Stimulated activated naive CD8-positive, alpha-beta T cell treated with anti-CD3 and anti-CD28 coated beads, Interleukin-15, Interleukin-2, amounts not matched to agents 100 ng/mL and 50 ng/mL, for 24 hours (primary cell): ENCODE results near the gene ABHD17C.

ENCODE experiments used
- H3K27ac Mint-ChIP-seq: one replicate; pipeline ENCODE4 v1.8.0; 2021; ENCODE audit warnings: mild to moderate bottlenecking, mixed read lengths
- H3K27me3 Mint-ChIP-seq: one replicate; pipeline ENCODE4 v1.8.0; 2021; ENCODE audit warnings: mixed read lengths
- H3K36me3 Mint-ChIP-seq: one replicate; pipeline ENCODE4 v1.8.0; 2021; ENCODE audit warnings: low read depth, mixed read lengths
- H3K4me1 Mint-ChIP-seq: one replicate; pipeline ENCODE4 v1.8.0; 2021; ENCODE audit warnings: low read depth, mixed read lengths
- H3K4me3 Mint-ChIP-seq: one replicate; pipeline ENCODE4 v1.8.0; 2021; ENCODE audit warnings: mild to moderate bottlenecking, mixed read lengths
- H3K9me3 Mint-ChIP-seq: one replicate; pipeline ENCODE4 v1.8.0; 2021; ENCODE audit warnings: mixed read lengths

The ABHD17C gene

GRCh38 chr15:80776420-80777045, 81.4 kb downstream of the ABHD17C start:
- H3K4me1 Mint-ChIP-seq: peaks cover 9% of the 10 kb centered on the region
- H3K9me3 Mint-ChIP-seq: no peaks in the 10 kb centered on the region
- no peak overlapping the region for H3K27ac Mint-ChIP-seq
- H3K4me3 Mint-ChIP-seq: no peak overlapping the region
- no peaks in the 10 kb centered on the region for H3K36me3 Mint-ChIP-seq
- peaks cover 37% of the 10 kb centered on the region for H3K27me3 Mint-ChIP-seq

GRCh38 chr15:80777137-80777536, 82.0 kb downstream of the ABHD17C start:
- Mint-ChIP-seq H3K36me3 (no peaks in the 10 kb centered on the region), H3K4me1 (peaks cover 9% of the 10 kb centered on the region), H3K4me3 (no peak overlapping the region), H3K27me3 (peaks cover 43% of the 10 kb centered on the region), H3K27ac (no peak overlapping the region), H3K9me3 (no peaks in the 10 kb centered on the region)

- Mint-ChIP-seq H3K36me3 (no peaks in the 10 kb centered on the region), H3K4me1 (peaks cover 9% of the 10 kb centered on the region), H3K27me3 (peaks cover 47% of the 10 kb centered on the region), H3K4me3 (no peak overlapping the region), H3K9me3 (no peaks in the 10 kb centered on the region), H3K27ac (no peak overlapping the region)
These were observed 82.9 kb downstream of the ABHD17C start for GRCh38 chr15:80777826-80778620.

DNA sequence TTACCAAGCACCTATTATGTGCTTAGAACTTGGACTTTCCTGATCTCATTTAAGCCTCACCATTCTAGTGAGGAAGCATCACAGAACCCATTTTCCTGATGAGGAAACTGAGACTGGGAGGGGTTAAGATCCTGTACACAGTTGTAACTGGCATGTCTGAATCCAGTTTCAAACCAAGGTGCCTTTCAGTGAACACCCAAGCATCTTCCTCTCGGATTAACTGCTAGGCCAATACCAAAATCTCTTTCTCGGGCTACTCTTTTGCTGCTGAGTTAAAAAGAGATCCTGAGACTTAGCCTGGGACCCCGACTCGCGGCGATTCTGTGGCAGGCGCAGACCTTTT, 83.5 kb downstream of the ABHD17C start:
- no peak overlapping the region for H3K4me3 Mint-ChIP-seq
- H3K4me1 Mint-ChIP-seq: peaks cover 9% of the 10 kb centered on the region
- H3K27ac Mint-ChIP-seq: no peak overlapping the region
- no peaks in the 10 kb centered on the region for H3K9me3 Mint-ChIP-seq
- H3K36me3 Mint-ChIP-seq: no peaks in the 10 kb centered on the region
- peaks cover 50% of the 10 kb centered on the region for H3K27me3 Mint-ChIP-seq

- H3K27ac Mint-ChIP-seq: no peak within 1 kb of the TSS
- peaks cover 45% of the 10 kb centered on the region for H3K27me3 Mint-ChIP-seq
These were observed 84.0 kb downstream of the ABHD17C start, which contains the start of gene CEMIP for GRCh38 chr15:80778964-80779657. Gene CEMIP (plus strand): TSS chr15:80779370. CDS start chr15:80873880, 94,510 bp downstream.

DNA sequence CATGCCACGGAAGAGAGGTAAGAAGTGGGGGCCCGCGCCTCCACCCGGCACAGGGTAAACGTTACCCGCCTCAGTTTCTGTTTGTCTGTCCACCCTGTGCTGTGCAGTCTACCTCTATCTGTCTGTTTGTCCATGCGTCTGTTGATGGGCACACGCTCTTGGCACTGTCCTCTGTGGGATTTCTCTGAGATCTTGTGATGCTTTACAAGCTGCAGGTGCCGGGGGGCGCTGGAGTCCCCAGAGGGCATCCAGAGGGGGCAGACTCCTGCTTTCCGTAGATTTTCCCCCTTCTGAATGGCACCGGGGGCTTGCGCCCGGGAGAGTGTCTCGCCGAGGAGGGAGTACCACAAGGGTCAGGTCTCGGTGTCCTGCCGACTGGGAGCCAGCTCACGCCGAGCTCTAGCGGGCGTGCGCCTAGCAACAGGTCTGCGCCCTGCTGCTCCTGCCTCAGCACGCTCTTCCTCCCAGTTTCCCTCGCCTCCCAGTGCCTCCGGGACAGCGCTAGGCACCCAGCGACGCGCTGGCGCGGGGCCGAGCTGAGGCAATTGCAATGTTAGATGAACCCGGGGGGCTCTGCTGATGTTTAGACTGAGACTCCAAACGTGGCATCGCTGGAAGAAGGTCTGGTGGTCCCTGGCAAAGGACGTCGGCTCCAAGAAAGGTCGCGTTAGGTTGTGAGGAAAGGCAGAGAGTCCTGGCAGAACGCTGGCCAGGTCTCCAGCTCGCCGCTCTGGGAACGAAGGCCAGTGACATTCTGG, 84.7 kb downstream of the ABHD17C start:
- Mint-ChIP-seq H3K27ac (no peak overlapping the region), H3K4me1 (peaks cover 9% of the 10 kb centered on the region), H3K36me3 (no peaks in the 10 kb centered on the region), H3K27me3 (peaks cover 47% of the 10 kb centered on the region), H3K4me3 (peak overlapping the region; percentile 77), H3K9me3 (no peaks in the 10 kb centered on the region)

More at GRCh38 chr15:80778964-80779657, 84.0 kb downstream of the ABHD17C start, which contains the start of gene CEMIP:
- Mint-ChIP-seq H3K4me1 (peaks cover 9% of the 10 kb centered on the region), H3K36me3 (no peaks in the 10 kb centered on the region), H3K9me3 (no peaks in the 10 kb centered on the region), H3K4me3 (peak within 1 kb of the TSS; percentile 77)

DNA sequence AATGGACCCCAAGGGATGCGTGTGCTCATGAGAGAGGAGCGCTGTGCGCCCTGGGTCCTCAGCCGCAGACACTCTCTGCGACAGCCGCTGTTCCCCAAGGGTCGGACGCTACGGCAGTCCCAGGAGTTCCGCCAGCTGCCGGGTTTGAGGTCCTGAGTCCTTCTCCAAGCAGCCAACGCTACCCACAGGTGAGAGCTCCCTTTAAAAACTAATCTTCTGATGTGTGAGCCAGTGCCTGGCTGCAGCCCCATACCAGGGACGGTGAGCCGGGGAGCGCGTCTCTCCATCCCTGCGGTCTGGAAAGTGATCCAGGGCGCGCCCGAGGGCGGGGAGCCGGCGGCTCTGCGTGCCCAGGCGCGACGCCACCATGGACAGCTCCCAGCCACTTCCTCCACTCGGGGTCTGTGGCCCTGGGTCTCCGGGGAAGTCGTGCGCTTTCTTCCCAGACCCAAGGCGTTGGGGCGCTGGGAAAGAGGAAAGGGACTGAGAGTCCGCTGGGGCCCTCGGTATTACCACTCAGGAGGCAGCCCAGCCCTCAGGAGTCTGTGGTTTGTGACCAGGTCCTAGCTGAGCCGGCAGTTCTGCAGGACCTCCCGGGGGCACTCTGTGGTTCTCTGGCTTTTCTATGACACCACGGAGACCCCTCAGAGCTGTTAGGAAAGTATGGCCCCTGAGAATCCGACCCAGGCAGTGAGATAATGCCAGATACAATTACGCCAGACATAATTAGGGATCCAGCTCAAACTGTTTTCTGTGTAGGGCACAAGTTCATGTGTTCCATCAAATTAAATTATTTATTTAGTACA, 85.5 kb downstream of the ABHD17C start:
- peaks cover 9% of the 10 kb centered on the region for H3K4me1 Mint-ChIP-seq
- no peaks in the 10 kb centered on the region for H3K9me3 Mint-ChIP-seq
- H3K27me3 Mint-ChIP-seq: peaks cover 49% of the 10 kb centered on the region
- no peaks in the 10 kb centered on the region for H3K36me3 Mint-ChIP-seq
- no peak overlapping the region for H3K4me3 Mint-ChIP-seq
- no peak overlapping the region for H3K27ac Mint-ChIP-seq

DNA sequence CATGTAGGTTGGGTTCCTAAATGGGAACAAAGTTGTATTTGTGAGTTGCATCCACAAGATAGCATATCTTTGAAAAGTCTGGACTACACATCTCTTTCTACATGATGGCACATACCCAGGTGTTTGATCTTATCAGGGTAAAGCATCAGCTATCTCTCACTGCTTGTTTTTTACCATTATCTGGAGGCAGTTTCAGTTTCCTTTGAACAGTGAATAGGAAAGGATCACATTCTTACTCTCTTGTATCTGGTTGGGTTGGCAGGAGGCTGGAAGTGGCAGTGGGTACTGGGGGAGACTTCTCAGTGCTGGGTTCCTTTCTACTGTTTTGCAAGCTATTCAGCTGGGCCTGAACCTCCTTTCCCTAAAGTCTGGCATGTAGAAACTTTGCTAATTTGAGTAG, 88.2 kb downstream of the ABHD17C start:
- Mint-ChIP-seq H3K4me3 (no peak overlapping the region), H3K27me3 (peaks cover 40% of the 10 kb centered on the region), H3K36me3 (no peaks in the 10 kb centered on the region), H3K9me3 (no peaks in the 10 kb centered on the region), H3K27ac (no peak overlapping the region), H3K4me1 (peaks cover 9% of the 10 kb centered on the region)

- no peak overlapping the region for H3K4me3 Mint-ChIP-seq
These were observed 90.2 kb downstream of the ABHD17C start for GRCh38 chr15:80785335-80785734.

GRCh38 chr15:80785811-80786354, 90.8 kb downstream of the ABHD17C start:
- Mint-ChIP-seq H3K4me3 (no peak overlapping the region), H3K36me3 (no peaks in the 10 kb centered on the region), H3K9me3 (no peaks in the 10 kb centered on the region), H3K4me1 (no peaks in the 10 kb centered on the region), H3K27me3 (peaks cover 26% of the 10 kb centered on the region), H3K27ac (no peak overlapping the region)

More at GRCh38 chr15:80785335-80785734, 90.2 kb downstream of the ABHD17C start:
- Mint-ChIP-seq H3K36me3 (no peaks in the 10 kb centered on the region), H3K27me3 (peaks cover 26% of the 10 kb centered on the region), H3K27ac (no peak overlapping the region), H3K4me1 (no peaks in the 10 kb centered on the region), H3K9me3 (no peaks in the 10 kb centered on the region)

DNA sequence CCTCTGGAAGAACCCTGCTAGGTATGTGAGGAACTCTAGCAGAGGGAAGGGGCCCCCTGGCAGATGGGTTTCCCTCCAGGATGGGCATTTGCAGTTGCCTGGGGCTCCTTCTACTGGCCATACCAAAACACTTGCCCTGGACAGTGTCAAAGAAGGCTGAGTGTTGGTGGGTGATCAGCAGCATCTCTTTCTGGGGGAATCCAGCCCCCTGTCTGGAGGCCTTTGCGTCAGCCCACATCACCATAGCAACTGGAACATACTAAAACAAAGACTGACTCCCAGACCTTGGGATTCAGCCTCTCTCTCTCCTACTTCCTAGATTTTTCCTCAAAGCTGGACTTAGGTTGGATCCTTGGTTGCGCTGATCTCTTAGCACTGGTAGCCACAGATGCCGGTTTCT, 92.2 kb downstream of the ABHD17C start:
- Mint-ChIP-seq H3K27ac (no peak overlapping the region), H3K27me3 (peaks cover 14% of the 10 kb centered on the region), H3K4me3 (no peak overlapping the region), H3K4me1 (no peaks in the 10 kb centered on the region), H3K36me3 (no peaks in the 10 kb centered on the region), H3K9me3 (no peaks in the 10 kb centered on the region)

- no peak overlapping the region for H3K27ac Mint-ChIP-seq
- no peaks in the 10 kb centered on the region for H3K36me3 Mint-ChIP-seq
- H3K27me3 Mint-ChIP-seq: peaks cover 11% of the 10 kb centered on the region
- H3K9me3 Mint-ChIP-seq: no peaks in the 10 kb centered on the region
- H3K4me3 Mint-ChIP-seq: no peak overlapping the region
- no peaks in the 10 kb centered on the region for H3K4me1 Mint-ChIP-seq
These were observed 93.4 kb downstream of the ABHD17C start for GRCh38 chr15:80788536-80788935.

DNA sequence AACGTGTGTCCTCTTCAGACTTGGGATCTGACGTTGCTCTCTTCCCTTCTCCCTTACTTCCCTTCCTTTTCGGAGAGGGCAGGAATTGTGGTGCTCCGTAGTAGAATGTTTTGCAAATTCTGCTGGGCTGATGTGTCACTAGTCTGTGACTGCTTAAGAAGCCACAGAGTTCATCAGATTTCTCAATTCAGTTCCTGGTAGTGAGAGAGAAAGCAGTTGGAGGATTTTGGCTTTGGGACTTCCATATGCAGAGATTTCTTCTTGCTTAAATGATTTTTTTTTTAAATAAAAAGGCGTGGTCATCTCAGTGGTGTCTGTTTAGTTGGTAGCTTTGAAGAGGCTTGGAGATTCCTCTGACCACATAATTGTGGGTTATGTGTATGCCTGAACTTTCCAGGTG, 94.2 kb downstream of the ABHD17C start:
- Mint-ChIP-seq H3K4me1 (no peaks in the 10 kb centered on the region), H3K36me3 (no peaks in the 10 kb centered on the region), H3K27ac (no peak overlapping the region), H3K9me3 (no peaks in the 10 kb centered on the region), H3K4me3 (no peak overlapping the region), H3K27me3 (peaks cover 11% of the 10 kb centered on the region)

DNA sequence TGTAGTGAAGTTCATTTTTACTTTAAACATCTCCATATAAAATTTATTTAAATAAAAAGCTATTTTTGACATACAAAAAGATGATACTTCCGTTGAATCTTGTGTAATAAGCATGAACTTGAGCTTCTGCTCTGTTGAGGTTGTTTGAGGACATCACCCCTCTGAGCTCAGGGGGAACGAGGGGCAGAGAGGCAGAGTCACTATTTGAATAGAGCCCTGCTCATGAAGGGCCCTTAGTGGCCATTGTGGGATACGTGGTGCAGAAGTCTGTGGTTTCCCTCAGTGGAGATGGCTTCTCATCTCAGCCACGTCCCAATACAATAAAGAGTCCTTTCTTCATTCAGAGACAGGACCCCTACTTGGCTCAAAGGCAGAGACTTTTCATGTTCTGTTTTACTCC, 94.7 kb downstream of the ABHD17C start:
- Mint-ChIP-seq H3K27me3 (peaks cover 13% of the 10 kb centered on the region), H3K4me3 (no peak overlapping the region), H3K27ac (no peak overlapping the region), H3K4me1 (no peaks in the 10 kb centered on the region), H3K9me3 (no peaks in the 10 kb centered on the region), H3K36me3 (no peaks in the 10 kb centered on the region)
